Measurements from ENCODE around the gene SEMA3D.
A peak's percentile ranks its signal among the peaks of the same experiment; 100 is the strongest.

SEMA3D gene

GRCh38 chr7:84985073-84985784 is 201.6 kb downstream of the SEMA3D start:
- no peak for DNase-seq (ENCODE audit: low read depth)

GRCh38 chr7:84982199-84982598 is 204.7 kb downstream of the SEMA3D start:
- no peak for DNase-seq (ENCODE audit: low read depth)

- no peak for DNase-seq (ENCODE audit: low read depth)
Observed at GRCh38 chr7:84981055-84981976, 205.5 kb downstream of the SEMA3D start.

DNA sequence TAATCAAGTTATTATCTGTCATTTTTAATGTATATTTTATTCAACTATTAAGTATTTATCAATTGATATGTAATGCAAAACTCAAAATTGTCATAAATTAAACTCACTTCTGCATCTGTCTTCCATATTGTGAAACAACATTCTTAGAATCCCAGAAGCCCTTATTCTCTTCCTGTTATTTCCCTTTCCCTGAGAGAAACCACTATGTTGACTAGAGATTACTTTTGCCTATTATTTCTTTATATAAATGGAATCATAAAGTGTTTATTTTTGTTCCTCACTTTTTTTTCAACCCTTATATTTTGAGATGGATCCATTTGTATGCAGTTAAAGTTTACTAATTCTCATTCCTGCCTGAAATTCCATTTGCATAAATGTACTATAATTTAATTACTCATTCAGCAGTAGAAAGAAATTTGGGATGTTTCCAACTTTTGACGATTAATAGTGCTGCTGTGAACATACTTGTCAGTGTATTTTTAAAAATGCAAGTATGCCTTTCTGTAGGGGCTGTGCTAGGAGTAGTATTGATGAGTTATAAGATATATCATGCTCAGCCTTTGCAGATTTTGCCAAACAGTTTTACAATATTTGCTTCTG is 211.2 kb downstream of the SEMA3D start:
- DNase-seq (ENCODE audit: low read depth): peak; percentile 58

GRCh38 chr7:84971360-84971759 is 215.5 kb downstream of the SEMA3D start:
- no peak for DNase-seq (ENCODE audit: low read depth)

DNA sequence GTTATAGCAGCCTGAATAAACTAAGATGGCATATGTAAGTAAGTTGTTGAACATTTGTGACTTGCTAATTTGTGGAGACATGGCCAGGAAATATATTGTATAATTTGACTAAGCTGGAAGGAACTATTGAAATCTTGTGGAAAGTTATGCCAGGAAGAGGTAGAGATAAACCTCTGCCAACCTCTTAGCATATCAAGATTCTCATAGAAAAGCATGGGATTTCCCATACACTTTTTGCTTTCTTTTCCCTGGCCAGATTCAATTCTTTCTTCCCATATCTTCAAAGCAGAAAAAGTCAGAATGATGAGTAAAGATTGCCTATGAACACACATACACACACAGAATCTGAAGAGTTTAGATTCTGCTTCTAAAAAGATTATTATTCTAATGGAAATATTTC is 216.2 kb downstream of the SEMA3D start:
- no peak for DNase-seq (ENCODE audit: low read depth)

DNA sequence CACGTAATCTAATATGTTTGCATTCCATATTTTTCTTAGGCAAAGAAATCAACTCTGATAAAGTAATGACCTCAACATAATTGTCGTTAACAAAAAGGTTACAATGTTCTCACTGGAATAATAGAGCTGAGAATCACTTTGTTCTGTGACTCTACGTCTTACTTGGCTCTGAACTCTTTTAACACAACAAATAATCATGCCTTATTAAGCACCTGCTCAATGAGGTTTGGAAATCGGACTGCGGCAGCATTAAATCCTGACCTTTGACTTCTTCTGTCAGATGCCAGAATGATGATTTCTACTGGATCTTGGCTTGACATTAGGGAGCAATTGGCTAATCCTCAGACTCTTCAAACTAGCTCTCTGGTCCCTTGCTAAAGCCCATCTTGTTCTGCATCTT is 233.6 kb downstream of the SEMA3D start:
- no peak for DNase-seq (ENCODE audit: low read depth)

- peak; percentile 25 for DNase-seq (ENCODE audit: low read depth)
Observed at GRCh38 chr7:84950836-84951235, 236.0 kb downstream of the SEMA3D start.

GRCh38 chr7:84949501-84949900 is 237.4 kb downstream of the SEMA3D start:
- DNase-seq (ENCODE audit: low read depth): peak; percentile 63

DNA sequence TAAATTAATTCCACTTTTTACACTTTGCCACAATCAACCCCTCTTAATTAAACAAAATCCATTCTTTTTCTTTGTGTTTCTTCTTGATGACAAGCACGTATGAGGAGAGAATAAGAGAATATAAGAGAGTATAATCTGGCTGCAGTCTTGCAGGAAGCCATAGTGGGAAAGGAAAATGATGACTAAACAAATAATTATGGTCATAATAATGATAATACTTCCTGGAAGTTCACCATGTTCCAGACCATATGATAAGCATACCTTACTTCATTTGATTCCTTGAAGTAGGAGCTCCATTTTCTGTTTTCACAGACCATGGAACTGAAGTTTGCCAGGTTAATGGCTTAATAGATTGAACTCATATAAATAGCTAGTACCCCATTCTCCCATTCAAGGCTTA is 237.8 kb downstream of the SEMA3D start:
- DNase-seq (ENCODE audit: low read depth): peak; percentile 60

- no peak for DNase-seq (ENCODE audit: low read depth)
Observed at GRCh38 chr7:84948634-84949033, 238.2 kb downstream of the SEMA3D start.

DNA sequence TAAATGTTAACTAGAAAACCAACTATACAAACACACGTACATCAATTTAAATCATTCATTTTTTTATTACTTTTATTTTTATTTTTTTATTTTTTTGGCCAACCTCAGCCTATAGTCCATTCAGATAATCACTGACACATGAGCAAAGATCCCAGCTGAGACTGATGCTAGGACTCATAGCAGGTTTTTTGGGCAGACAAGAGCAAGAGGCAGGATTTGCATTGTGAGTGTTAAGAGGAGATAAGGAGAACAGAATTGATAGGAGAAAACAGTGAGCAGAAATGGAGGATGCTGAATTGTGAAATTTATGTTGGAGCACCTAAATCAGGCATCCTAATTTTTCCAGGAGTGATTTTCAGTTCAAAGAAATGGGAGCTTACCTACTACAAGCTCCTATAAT is 240.3 kb downstream of the SEMA3D start:
- DNase-seq (ENCODE audit: low read depth): no peak

All from amniotic epithelial cell (primary cell).